Activated T-cell treated with anti-CD3 and anti-CD28 coated beads for 1 hour (primary cell): Measurements from ENCODE around the gene RBM33.

Experiments
- DNase-seq: peaks from one replicate; pipeline ENCODE4 v3.0.0-alpha.2; 2020; ENCODE audit warnings: low read depth

RBM33 gene

DNA sequence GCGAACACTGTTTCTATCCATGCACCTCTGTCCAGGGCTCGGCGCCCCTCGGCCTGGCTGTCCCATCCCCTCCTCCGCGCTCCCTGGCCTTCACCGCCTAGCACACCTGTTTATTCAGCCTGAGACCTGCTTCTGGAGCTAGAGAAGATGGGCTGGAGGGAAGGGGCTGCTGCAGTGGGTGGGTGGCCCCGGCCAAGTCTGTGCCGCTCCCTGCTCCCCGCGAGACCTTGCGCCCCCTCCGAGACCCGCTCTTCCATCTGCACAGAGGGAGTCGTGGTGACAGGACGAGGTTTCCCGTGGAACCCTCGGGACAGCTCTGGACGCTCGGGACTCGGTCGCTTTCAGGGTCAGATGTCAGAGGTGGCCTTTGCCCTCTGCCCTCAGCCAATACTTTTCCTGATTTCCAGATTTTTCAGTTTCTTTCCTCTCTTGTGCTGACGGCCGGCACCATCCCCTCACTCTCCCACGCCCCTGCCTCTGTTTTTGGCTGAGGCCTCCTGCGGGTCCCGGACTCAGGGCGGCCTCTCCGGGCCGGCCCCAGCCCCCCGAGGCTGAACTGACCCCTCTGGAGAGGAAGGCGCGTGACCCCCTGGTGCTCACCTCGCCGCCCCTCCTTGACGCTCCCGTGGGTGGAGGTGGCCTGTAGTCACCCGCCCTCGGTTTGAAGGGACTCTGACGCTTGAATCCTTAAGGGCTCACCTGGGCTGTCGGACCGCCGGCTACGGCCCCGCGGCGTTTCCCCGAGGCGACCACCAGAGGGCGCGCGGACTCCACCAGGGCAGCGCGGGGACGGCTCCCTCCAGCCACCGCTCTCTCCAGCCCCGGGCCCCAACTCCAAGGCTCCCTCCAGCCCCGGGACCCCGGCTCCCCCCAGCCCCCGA is 152.2 kb downstream of the RBM33 start:
- peak; percentile 65 for DNase-seq

DNA sequence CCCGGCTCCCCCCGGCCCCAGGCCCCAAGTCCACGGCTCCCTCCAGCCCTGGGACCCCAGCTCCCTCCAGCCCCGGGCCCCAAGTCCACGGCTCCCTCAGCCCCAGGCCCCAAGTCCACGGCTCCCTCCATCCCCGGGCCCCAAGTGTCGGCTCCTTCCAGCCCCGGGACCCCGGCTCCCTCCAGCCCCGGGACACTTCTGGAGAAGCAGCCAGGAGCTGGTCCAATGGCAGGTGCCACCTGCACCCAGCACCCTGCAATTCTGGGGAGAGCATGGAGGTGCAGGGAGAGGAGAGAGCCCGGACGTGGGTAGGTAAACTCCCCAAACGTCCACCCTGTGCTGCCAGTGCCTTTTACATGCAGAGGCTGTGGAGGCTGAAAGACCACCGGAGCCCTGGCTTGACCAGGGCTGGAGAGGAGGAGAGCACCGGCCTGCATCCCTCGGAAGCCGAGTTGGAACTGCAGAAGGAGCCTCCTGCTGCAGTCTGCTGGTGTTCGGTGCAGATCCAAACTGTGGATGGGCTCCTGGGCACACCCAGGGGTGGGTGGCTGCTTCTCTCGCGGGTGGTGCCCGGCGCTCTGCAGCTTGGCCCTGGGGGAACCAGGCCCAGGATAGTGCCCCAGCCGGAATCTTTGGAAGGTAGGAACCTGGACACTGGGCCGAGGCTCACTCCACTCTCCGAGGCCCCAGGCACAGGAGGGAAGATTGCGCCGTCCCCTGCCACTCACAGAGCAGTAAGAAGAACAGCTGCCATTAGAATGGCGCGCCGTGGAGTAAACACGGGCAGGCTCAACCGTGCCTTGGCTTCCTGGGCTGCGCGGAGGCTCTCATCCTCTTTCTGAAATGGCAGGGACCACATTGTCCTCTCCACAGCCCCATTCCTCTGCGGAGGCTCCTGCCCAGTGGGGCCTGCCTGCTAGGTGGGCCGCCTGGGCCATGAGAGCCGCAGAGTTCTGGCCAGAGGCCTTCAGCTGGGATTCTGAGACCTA is 153.1 kb downstream of the RBM33 start:
- no peak for DNase-seq

DNA sequence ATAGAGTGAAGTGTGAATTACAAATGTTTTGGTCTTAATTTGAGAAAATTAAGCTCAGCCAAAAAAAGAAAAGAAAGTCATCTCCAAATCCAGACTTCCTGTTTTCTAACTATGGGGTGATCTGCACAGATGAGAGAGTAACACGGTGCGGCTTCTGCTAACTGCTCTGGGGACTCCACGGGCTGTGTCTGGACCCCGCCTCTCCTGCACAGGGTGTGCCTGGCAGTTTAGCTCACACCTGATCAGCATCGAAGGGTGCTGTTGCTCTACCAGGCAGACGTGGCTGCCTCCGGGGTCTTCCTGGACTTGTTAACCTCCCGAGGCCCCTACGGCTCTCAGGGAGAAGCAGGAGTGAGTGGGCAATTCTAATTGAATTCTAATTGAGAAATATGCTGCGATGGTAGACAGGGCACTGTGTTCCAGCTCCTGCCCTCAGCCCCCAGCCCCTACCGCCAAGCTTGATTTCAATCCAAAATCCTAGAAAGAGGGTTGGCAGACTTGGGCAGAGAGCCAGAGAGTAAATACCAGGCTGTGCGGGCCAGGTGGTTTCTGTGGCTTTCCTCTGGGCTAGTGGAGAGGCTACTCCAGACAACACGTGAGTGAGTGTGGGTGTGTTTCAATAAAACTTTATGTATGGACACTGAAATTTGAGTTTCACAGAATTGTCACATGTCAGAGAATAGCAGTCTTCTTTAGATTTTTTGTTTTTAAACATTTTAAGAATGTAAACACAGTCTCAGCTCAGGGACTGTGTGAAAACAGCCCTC is 154.4 kb downstream of the RBM33 start:
- DNase-seq: no peak

GRCh38 chr7:155799514-155799913 is 155.1 kb downstream of the RBM33 start:
- DNase-seq: no peak

DNA sequence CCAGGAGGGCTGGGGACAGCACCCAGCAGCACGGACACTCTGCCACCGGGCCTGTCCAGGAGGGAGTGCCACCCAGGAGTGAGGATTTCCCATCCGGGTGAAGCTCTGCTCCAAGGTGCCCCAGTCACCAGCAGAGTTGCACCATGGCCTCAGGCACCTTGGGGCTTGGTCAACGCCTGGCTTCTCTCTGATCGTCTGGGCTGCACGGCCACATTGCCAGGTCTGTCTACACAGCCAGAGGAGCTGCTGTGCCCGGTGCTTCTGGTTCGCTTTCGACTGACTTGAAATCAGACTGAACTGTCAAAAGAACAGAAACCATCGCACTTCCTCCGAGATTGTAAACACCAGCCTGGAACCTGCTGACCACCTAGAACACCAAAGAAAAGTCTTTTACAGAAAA is 155.8 kb downstream of the RBM33 start:
- no peak for DNase-seq

DNA sequence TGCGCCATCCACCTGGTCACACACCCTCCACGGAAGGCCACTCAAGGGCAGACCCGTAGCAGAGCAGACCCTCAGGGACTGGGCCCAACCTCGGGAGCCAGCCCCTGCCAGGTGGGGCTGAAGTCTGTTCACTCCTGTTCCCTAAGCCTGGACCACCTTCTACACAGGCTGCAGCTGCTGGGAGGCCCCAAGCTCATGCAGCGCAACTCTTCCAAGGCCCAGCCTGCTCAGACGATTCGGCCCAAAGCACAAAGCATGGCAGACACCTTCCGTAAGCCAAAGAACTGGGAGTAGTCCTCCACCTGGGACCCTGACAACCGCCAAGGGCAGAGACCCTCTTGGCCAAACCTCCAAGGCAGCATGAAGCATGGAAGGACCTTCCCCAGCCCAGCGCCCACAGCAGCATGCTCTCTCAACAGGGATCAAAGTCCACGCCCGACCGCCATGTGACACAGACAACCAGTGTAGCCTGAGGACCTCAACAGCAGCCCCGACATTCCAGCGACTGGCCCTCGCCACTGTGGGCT is 156.3 kb downstream of the RBM33 start:
- DNase-seq: no peak

GRCh38 chr7:155802291-155802690 is 157.8 kb downstream of the RBM33 start:
- no peak for DNase-seq

DNA sequence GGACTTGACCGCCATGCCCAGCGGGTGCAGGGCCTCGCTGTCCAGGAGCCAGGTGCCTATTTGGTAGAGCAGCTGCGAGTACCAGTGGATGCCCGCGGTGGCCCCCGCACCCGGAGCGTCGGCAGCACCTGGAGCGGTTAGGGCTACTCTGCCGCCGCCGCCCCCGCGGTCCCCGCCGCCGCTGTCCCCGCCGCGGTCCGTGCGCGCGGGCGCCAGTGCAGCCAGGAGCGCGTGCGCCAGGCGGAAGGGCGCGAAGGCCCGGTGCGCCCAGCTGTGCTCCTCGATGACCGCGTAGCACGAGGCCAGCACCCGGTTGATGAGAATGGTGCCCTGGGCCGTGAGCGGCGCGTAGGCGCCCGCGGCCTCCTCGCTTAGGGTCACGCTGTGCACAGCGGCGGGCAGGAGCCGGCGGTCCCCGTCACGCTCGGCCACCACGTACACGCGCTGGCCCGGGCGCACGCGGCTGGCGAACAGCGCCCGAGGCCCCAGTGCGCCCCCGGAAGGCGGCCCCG is 158.5 kb downstream of the RBM33 start:
- DNase-seq: no peak

DNA sequence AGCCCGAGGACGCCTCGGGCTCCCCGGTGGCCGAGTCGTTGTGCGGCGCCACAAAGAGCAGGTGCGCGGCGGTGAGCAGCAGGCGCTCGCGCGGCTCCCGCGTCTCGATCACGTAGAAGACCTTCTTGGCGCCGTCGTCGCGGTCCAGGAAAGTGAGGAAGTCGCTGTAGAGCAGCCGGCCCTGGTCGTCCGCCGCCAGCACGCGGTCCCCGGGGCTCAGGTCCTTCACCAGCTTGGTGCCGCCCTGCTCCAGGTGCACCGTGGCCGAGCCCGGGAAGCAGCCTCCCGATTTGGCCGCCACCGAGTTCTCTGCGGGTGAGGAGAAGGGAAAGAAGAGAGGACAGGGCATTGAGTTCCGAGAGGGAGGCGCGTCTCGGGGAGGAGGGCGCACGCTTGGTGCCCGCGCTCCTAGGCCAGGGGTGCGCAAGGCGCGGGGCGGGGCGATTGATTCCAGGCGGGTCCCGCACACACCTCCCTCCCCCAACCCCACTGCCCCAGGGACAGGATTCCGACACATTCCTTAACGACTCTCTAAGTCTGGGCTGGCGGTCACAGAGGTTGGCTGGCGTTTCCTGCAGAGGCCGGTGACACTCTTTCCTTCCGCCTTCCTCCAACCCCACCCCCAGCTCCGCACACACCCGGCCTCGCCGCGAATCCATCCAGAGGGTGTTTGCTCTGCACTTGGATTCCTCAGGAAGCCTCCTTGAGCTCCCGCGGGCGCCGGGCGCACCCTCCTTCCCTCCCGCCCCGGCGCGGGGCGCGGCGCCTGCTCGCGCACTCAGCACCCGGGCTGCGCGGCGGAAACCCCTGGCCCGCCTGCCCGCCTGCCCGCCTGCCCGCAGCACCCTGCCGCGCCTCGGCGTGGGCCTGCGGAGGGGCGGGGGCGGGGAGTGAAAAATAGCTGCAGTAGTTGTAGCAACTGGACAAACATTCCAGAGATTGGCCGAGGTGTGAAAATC is 159.2 kb downstream of the RBM33 start:
- DNase-seq: no peak

- DNase-seq: no peak
Measured at GRCh38 chr7:155804431-155804831, 160.0 kb downstream of the RBM33 start.

- DNase-seq: peak; percentile 36
Measured at GRCh38 chr7:155804897-155805825, 160.7 kb downstream of the RBM33 start.

DNA sequence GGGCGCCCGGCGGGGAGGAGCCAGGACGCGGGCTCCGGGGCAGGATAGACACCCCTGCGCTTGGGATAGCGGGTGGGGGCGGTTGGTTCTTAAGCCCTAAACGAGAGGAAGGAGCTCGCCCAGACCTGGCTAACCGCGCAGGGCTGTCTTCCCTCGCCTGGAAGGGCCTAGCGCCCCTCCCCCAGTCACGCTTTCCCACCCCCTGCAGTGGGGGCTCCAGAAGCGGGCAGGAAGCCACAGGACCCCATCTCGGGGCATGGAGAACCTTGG is 161.3 kb downstream of the RBM33 start:
- DNase-seq: no peak

GRCh38 chr7:155806096-155806871 is 161.8 kb downstream of the RBM33 start:
- DNase-seq: no peak

GRCh38 chr7:155807065-155807671 is 162.7 kb downstream of the RBM33 start:
- DNase-seq: no peak

- no peak for DNase-seq
Measured at GRCh38 chr7:155807789-155808548, 163.5 kb downstream of the RBM33 start.

DNA sequence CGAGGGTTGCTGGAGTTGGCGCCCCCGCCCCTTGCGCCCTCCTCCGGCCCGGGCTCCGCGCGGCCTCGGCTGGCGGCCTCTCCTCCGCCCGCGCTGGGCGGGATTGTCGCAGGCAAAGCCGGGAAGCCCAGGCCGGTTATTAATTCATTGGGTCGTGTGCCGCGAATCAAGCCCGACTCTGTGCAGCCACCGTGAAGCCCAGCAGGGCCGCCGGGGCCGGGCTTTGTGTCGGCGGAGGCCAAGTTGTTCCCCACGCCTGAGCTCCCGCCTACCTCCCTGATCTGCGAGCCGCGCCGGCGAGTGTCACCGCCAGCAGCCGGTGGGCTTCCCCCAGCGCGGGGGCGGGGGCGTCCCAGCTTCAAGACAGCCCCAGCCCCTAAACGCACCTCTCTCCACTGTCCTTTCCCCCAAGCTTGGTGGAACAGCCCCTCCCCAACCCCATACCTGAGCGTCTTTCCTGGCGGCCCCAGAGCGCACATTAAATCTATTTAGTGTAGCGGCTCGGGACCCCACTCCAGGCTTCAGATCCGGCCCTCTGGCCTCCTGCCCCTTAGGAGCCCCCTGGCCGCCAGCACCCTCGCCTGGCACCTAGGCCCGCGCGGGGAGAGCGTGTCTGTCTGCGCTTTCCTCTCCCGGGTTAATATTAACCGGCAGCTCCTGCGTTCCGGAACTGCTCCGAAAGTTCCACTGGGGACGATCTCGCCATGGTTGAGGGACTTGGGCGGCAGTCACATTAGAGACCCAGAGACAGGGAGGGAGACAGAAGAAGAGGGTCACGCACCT is 164.3 kb downstream of the RBM33 start:
- DNase-seq: no peak
